HepG2 (cell line): ENCODE data around the gene STUB1. TPM values are rescaled to one million over a fixed set of nuclear protein-coding genes. Genes with fewer than 3 reads are reported as not detected.

Source experiments
- ADNP ChIP-seq: sonication (generic); formaldehyde crosslinking; IDR thresholded peaks from 2 replicates; pipeline ENCODE4 v1.4.0; 2020; ENCODE audit warnings: missing genetic modification reagents
- BORCS8-MEF2B ChIP-seq: sonication (generic); formaldehyde crosslinking; IDR thresholded peaks from 2 replicates; pipeline ENCODE4 v1.8.0; 2022; ENCODE audit warnings: mild to moderate bottlenecking, missing genetic modification reagents
- DNMT1 ChIP-seq: sonication (generic); formaldehyde crosslinking; IDR thresholded peaks from 2 replicates; pipeline ENCODE4 v1.5.1; 2020; ENCODE audit warnings: mild to moderate bottlenecking, missing genetic modification reagents
- EHMT2 ChIP-seq: fragments of 200-600 bp; sonication (generic); IDR thresholded peaks from 2 replicates; pipeline ENCODE4 v1.7.0; 2017; ENCODE audit warnings: antibody characterized with exemption, low read depth, low read length, borderline replicate concordance
- HMGA1 ChIP-seq: sonication (generic); formaldehyde crosslinking; conservative IDR thresholded peaks from 2 replicates; pipeline ENCODE4 v1.4.0; 2020; ENCODE audit warnings: missing genetic modification reagents
- KLF13 ChIP-seq: sonication (generic); formaldehyde crosslinking; IDR thresholded peaks from 2 replicates; pipeline ENCODE4 v1.4.0; 2020; ENCODE audit warnings: mild to moderate bottlenecking, missing genetic modification reagents
- MATR3 ChIP-seq: sonication (generic); formaldehyde crosslinking; IDR thresholded peaks from 2 replicates; pipeline ENCODE4 v1.4.0; 2020; ENCODE audit warnings: missing genetic modification reagents
- NCOA2 ChIP-seq: sonication (generic); formaldehyde crosslinking; IDR thresholded peaks from 2 replicates; pipeline ENCODE4 v1.8.0; 2022; ENCODE audit warnings: inconsistent platforms
- NFATC3 ChIP-seq: sonication (generic); formaldehyde crosslinking; IDR thresholded peaks from 2 replicates; pipeline ENCODE4 v1.5.1; 2020; ENCODE audit warnings: mild to moderate bottlenecking, missing genetic modification reagents
- NPAS2 ChIP-seq: sonication (generic); formaldehyde crosslinking; IDR thresholded peaks from 2 replicates; pipeline ENCODE4 v1.8.0; 2022; ENCODE audit warnings: mild to moderate bottlenecking, missing genetic modification reagents, borderline replicate concordance
- PTBP1 ChIP-seq: fragments of 200-400 bp; formaldehyde crosslinking; IDR thresholded peaks from 2 replicates; pipeline ENCODE4 v1.6.1; 2018; ENCODE audit warnings: low read length, low read depth; ENCODE audit not compliant: poor library complexity, severe bottlenecking
- RNF2 ChIP-seq: fragments of 450-650 bp; conservative IDR thresholded peaks from 2 replicates; pipeline ENCODE4 v1.6.1; 2016; ENCODE audit warnings: low read depth
- SIN3B ChIP-seq: fragments of 150-350 bp; IDR thresholded peaks from 2 replicates; pipeline ENCODE4 v1.6.1; 2014; ENCODE audit warnings: low read length
- SRSF1 ChIP-seq: fragments of 200-400 bp; formaldehyde crosslinking; optimal IDR thresholded peaks from 2 replicates; pipeline ENCODE3; 2017; ENCODE audit warnings: mild to moderate bottlenecking, low read depth, low read length, moderate library complexity
- ZFP1 ChIP-seq: IDR thresholded peaks from 2 replicates; pipeline ENCODE4 v1.6.1; 2016
- ZFP36L1 ChIP-seq: sonication (generic); formaldehyde crosslinking; IDR thresholded peaks from 2 replicates; pipeline ENCODE4 v1.8.0; 2022; ENCODE audit warnings: mild to moderate bottlenecking, missing genetic modification reagents, moderate library complexity
- ZMAT3 ChIP-seq: sonication (generic); formaldehyde crosslinking; conservative IDR thresholded peaks from 2 replicates; pipeline ENCODE4 v1.7.0; 2021; ENCODE audit warnings: missing genetic modification reagents
- ZNF234 ChIP-seq: sonication (generic); formaldehyde crosslinking; conservative IDR thresholded peaks from 2 replicates; pipeline ENCODE4 v1.5.1; 2020; ENCODE audit warnings: mild to moderate bottlenecking, missing genetic modification reagents
- ZNF24 ChIP-seq: fragments of 450-650 bp; IDR thresholded peaks from 2 replicates; pipeline ENCODE4 v1.6.1; 2017; ENCODE audit warnings: antibody characterized with exemption, mild to moderate bottlenecking
- ZNF318 ChIP-seq: sonication (generic); formaldehyde crosslinking; IDR thresholded peaks from 2 replicates; pipeline ENCODE4 v1.4.0; 2020; ENCODE audit warnings: mild to moderate bottlenecking, missing genetic modification reagents
- ZNF335 ChIP-seq: sonication (generic); formaldehyde crosslinking; IDR thresholded peaks from 2 replicates; pipeline ENCODE4 v1.4.0; 2020; ENCODE audit warnings: missing genetic modification reagents
- ZNF446 ChIP-seq: sonication (generic); formaldehyde crosslinking; IDR thresholded peaks from 2 replicates; pipeline ENCODE4 v1.5.0; 2020; ENCODE audit warnings: mild to moderate bottlenecking, missing genetic modification reagents
- ZNF501 ChIP-seq: sonication (generic); formaldehyde crosslinking; IDR thresholded peaks from 2 replicates; pipeline ENCODE4 v1.5.1; 2020; ENCODE audit warnings: mild to moderate bottlenecking, moderate library complexity, missing genetic modification reagents
- polyA plus RNA-seq, 8 experiments: library from polyadenylated mRNA; depleted of rRNA in 3 of 8; stranded (reverse) in 7 of 8; unstranded in 1 of 8; fragments of >200 nt; fragmentation: Illumina TruSeq in 4 of 8; extraction: Trizol in 4 of 8; gene quantifications; 2 replicates each; pipeline versions ENCODE4 v1.2.1 to v1.2.3, GENCODE V29; 2011 to 2016; ENCODE audit warnings: low read depth in 4 of 8, missing spikeins in 1 of 8, mixed read lengths in 1 of 8; ENCODE audit not compliant: insufficient read depth in 1 of 8
- total RNA-seq, 5 experiments: library from RNA; depleted of rRNA; stranded (reverse); fragments of >200 nt; fragmentation: Illumina TruSeq; extraction: Trizol; gene quantifications; 2 replicates each; pipeline ENCODE4 v1.2.3, GENCODE V29; 2016; ENCODE audit warnings: low read depth in 1 of 5
- TF ChIP-seq, protein P1 (sequence below): IDR thresholded peaks from 2 replicates; pipeline ENCODE4 v1.6.1; 2012; ENCODE audit warnings: low read depth, low read length, improper control_type of control experiment

STUB1 gene
- total and polyA plus RNA-seq, 2 of the 13 experiments (the other 11 are each of a cell fraction or from before 2014, with no cell fraction given): 52.9 to 78.2 TPM

- TF ChIP-seq NFATC3: no peak
- no peak for TF ChIP-seq BORCS8-MEF2B (CRISPR knock-in tag)
- no peak for TF ChIP-seq RNF2
- no peak for TF ChIP-seq SIN3B
- TF ChIP-seq HMGA1 (CRISPR knock-in tag): no peak
- TF ChIP-seq ZNF24: no peak
- TF ChIP-seq DNMT1 (CRISPR knock-in tag): no peak
- peak; percentile 44; the same call in 1 of the 2 replicates for TF ChIP-seq ZNF501 (CRISPR knock-in tag)
- no peak for TF ChIP-seq ADNP (CRISPR knock-in tag)
- no peak for TF ChIP-seq ZMAT3 (CRISPR knock-in tag)
- TF ChIP-seq SRSF1: no peak
- no peak for TF ChIP-seq ZNF335
- TF ChIP-seq ZNF234 (CRISPR knock-in tag): no peak
- TF ChIP-seq ZFP1 (CRISPR knock-in tag): no peak
- TF ChIP-seq NPAS2: no peak
- no peak for TF ChIP-seq EHMT2
- TF ChIP-seq, protein P1, sequence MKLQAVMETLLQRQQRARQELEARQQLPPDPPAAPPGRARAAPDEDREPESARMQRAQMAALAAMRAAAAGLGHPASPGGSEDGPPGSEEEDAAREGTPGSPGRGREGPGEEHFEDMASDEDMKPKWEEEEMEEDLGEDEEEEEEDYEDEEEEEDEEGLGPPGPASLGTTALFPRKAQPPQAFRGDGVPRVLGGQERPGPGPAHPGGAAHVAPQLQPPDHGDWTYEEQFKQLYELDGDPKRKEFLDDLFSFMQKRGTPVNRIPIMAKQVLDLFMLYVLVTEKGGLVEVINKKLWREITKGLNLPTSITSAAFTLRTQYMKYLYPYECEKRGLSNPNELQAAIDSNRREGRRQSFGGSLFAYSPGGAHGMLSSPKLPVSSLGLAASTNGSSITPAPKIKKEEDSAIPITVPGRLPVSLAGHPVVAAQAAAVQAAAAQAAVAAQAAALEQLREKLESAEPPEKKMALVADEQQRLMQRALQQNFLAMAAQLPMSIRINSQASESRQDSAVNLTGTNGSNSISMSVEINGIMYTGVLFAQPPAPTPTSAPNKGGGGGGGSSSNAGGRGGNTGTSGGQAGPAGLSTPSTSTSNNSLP: no peak
- no peak for TF ChIP-seq PTBP1
- TF ChIP-seq ZNF318 (CRISPR knock-in tag): no peak
- no peak for TF ChIP-seq MATR3 (CRISPR knock-in tag)
- no peak for TF ChIP-seq ZNF446 (CRISPR knock-in tag)
- TF ChIP-seq ZFP36L1 (CRISPR knock-in tag): no peak
- no peak for TF ChIP-seq NCOA2 (CRISPR knock-in tag)
- no peak for TF ChIP-seq KLF13 (CRISPR knock-in tag)
These were observed 49.3 kb upstream of the STUB1 start, which contains the start of gene WFIKKN1 (continued) for GRCh38 chr16:630815-631405.
